Body of pancreas (tissue), 4 donors: Measurements from ENCODE around the gene ADGRG3. TPM values are rescaled to one million over a fixed set of nuclear protein-coding genes. Genes with fewer than 3 reads are reported as not detected.

Experiments
- ATAC-seq: fragments of 150-250 bp; one replicate; pipeline ENCODE4 v1.9.1; 2016
- DNase-seq, 4 donors: peaks; one replicate each; pipeline ENCODE4 v3.0.0-alpha.2; 2019
- H3K27ac ChIP-seq, 4 donors: fragments of 200-600 bp; sonication (generic); 1 replicate in 3 of 4; 2 replicates in 1 of 4; pipeline versions ENCODE4 v1.5.1 to v1.6.1; 2016 to 2019; ENCODE audit warnings: mild to moderate bottlenecking in 1 of 4, mixed read lengths in 1 of 4, moderate library complexity in 1 of 4
- H3K27me3 ChIP-seq, 2 donors: fragments of 200-600 bp; sonication (generic); one replicate each; pipeline ENCODE4 v1.6.0; 2016; ENCODE audit warnings: mild to moderate bottlenecking in 1 of 2
- H3K36me3 ChIP-seq, 2 donors: fragments of 200-600 bp; sonication (generic); replicated peaks in 1 of 2; 2 replicates each; pipeline ENCODE4 v1.5.1; 2016; ENCODE audit warnings: low read depth in 2 of 2; ENCODE audit not compliant: insufficient read depth in 1 of 2
- H3K4me1 ChIP-seq: fragments of 200-600 bp; sonication (generic); one replicate; pipeline ENCODE4 v1.6.0; 2016
- H3K4me3 ChIP-seq, 2 donors: fragments of 200-600 bp; sonication (generic); 1 replicate in 1 of 2; 2 replicates in 1 of 2; pipeline ENCODE4 v1.5.1; 2016 to 2019
- H3K9me3 ChIP-seq, 3 donors: fragments of 200-600 bp; sonication (generic); 1 replicate in 2 of 3; 2 replicates in 1 of 3; pipeline ENCODE4 v1.5.1; 2016
- CTCF ChIP-seq, 7 experiments: fragments of 450-650 bp in 4 of 7; fragments of 200-600 bp in 3 of 7; sonication (generic) in 3 of 7; IDR thresholded peaks; one replicate each; pipeline ENCODE4 v1.5.1; 2016 to 2019; ENCODE audit warnings: antibody characterized with exemption in 7 of 7
- POLR2A ChIP-seq, 3 donors: fragments of 450-650 bp; IDR thresholded peaks; one replicate each; pipeline ENCODE4 v1.6.1; 2016; ENCODE audit warnings: antibody characterized with exemption in 3 of 3, mild to moderate bottlenecking in 2 of 3
- WGBS, 2 donors: methylation state at CpG; one replicate each; pipeline ENCODE4 v1.1.5; 2017; 5-methylcytosine and 5-hydroxymethylcytosine counted together
- intact Hi-C: fragments of 100-400 bp; cut with DNase I; formaldehyde crosslinking; loops from one replicate; pipeline ENCODE4 v1.15.1; 2023
- total RNA-seq, 2 donors: library from RNA; depleted of rRNA; stranded (reverse); fragments of >200 nt; gene quantifications; one replicate each; pipeline ENCODE4 v1.1.0, GENCODE V29; 2016

The ADGRG3 gene
- total RNA-seq, 2 donors from 2014 or later = 2.0 to 6.0 TPM

GRCh38 chr16:57679016-57679415, 10.9 kb downstream of the ADGRG3 start:
- TF ChIP-seq CTCF (IDR thresholded peaks at IDR 0.05) (no peak), POLR2A (IDR thresholded peaks at IDR 0.05) (no peak)
- 89 to 100% methylated on average over 2 to 12 of the region's 12 CpGs for WGBS, 2 donors
- ATAC-seq = no peak
- Histone ChIP-seq H3K4me3 (no peak overlapping the region), H3K27me3 (no peaks in the 10 kb centered on the region), H3K36me3 (no peaks in the 10 kb centered on the region), H3K9me3 (no peaks in the 10 kb centered on the region), H3K4me1 (peaks cover 30% of the 10 kb centered on the region), H3K27ac (no peak overlapping the region)
- peak in 1 of 4 donors; percentile 9 for DNase-seq
- intact Hi-C loops = no loop called here

GRCh38 chr16:57679767-57680482, 11.8 kb downstream of the ADGRG3 start:
- no peaks in the 10 kb centered on the region for H3K27me3 ChIP-seq
- intact Hi-C loops = no loop called here
- no peak overlapping the region for H3K27ac ChIP-seq
- H3K4me1 ChIP-seq = peaks cover 30% of the 10 kb centered on the region
- no peaks in the 10 kb centered on the region for H3K9me3 ChIP-seq
- no peak overlapping the region for H3K4me3 ChIP-seq
- no peak for TF ChIP-seq CTCF (IDR thresholded peaks at IDR 0.05)
- no peak for TF ChIP-seq POLR2A (IDR thresholded peaks at IDR 0.05)
- no peak for ATAC-seq
- no peaks in the 10 kb centered on the region for H3K36me3 ChIP-seq
- WGBS, 2 donors = 71 to 95% methylated on average over 7 of the region's 7 CpGs
- peak in 1 of 4 donors; percentile 6 for DNase-seq

GRCh38 chr16:57680842-57681375, 12.8 kb downstream of the ADGRG3 start:
- H3K4me1 ChIP-seq = peaks cover 30% of the 10 kb centered on the region

GRCh38 chr16:57681950-57682728, 14.0 kb downstream of the ADGRG3 start:
- DNase-seq = no peak
- no peak for TF ChIP-seq CTCF (IDR thresholded peaks at IDR 0.05)
- TF ChIP-seq POLR2A (IDR thresholded peaks at IDR 0.05) = no peak
- Histone ChIP-seq H3K4me3 (no peak overlapping the region), H3K36me3 (no peaks in the 10 kb centered on the region), H3K9me3 (no peaks in the 10 kb centered on the region), H3K4me1 (peaks cover 28% of the 10 kb centered on the region), H3K27me3 (no peaks in the 10 kb centered on the region), H3K27ac (peak overlapping the region in 1 of 4 donors; percentile 16)
- 86 to 89% methylated on average over 7 to 12 of the region's 13 CpGs for WGBS, 2 donors
- no peak for ATAC-seq
- intact Hi-C loops = no loop called here

More at GRCh38 chr16:57680842-57681375, 12.8 kb downstream of the ADGRG3 start:
- Histone ChIP-seq H3K9me3 (no peaks in the 10 kb centered on the region), H3K27ac (no peak overlapping the region), H3K4me3 (no peak overlapping the region), H3K27me3 (no peaks in the 10 kb centered on the region), H3K36me3 (no peaks in the 10 kb centered on the region)
- 83% methylated on average over 5 of the region's 5 CpGs for WGBS, 2 donors
- TF ChIP-seq CTCF (IDR thresholded peaks at IDR 0.05) (no peak), POLR2A (IDR thresholded peaks at IDR 0.05) (no peak)
- intact Hi-C loops = no loop called here
- DNase-seq (peak in 1 of 4 donors; percentile 1), ATAC-seq (no peak)
